ENCODE results near the gene NXPE4.
"Not testable (repeated sequence)": the region's sequence is repeated elsewhere in the genome, so short reads cannot be mapped to it uniquely, and the experiment has no call there.

Gene NXPE4

DNA sequence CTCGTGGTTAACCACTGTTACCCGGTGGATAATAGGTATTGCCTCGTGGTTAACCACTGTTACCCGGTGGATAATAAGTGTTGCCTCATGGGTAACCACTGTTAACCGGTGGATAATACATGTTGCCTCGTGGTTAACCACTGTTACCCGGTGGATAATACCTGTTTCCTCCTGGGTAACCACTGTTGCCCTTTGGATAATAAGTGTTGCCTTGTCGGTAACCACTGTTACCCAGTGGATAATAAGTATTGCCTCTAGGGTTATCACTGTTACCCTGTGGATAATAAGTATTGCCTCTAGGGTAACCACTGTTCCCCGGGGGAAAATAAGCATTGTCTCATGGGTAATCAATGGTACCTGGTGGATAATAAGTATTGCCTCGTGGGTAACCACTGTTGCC is 15.0 kb upstream of the NXPE4 start:
- no peak for DNase-seq (ENCODE audit: low spot score)

DNA sequence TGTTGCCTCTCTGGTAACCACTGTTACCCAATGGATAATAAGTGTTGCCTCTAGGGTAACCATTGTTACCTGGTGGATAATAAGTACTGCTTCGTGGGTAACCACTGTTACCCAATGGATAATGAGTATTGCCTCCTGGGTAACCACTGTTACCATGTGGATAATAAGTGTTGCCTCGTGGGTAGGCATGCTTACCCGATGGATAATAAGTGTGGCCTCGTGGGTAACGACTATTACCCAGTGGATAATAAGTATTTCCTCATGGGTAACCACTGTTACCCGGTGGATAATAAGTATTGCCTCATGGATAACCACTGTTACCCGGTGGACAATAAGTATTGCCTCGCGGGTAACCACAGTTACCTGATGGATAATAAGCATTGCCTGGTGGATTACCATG is 13.8 kb upstream of the NXPE4 start:
- DNase-seq (ENCODE audit: low spot score), result no peak

DNA sequence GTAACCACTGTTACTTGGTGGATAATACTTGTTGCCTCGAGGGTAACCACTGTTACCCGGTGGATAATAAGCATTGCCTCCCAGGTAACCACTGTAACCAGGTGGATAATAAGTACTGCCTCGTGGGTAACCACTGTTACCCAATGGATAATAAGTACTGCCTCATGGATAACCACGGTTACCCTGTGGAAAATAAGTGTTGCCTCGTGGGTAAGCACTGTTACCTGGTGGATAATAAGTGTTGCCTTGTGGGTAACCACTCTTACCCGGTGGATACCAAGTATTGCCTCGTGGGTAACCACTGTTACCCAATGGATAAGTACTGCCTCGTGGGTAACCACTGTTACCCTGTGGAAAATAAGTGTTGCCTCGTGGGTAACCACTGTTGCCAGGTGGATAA is 13.0 kb upstream of the NXPE4 start:
- DNase-seq (ENCODE audit: low spot score), result not testable (repeated sequence)

DNA sequence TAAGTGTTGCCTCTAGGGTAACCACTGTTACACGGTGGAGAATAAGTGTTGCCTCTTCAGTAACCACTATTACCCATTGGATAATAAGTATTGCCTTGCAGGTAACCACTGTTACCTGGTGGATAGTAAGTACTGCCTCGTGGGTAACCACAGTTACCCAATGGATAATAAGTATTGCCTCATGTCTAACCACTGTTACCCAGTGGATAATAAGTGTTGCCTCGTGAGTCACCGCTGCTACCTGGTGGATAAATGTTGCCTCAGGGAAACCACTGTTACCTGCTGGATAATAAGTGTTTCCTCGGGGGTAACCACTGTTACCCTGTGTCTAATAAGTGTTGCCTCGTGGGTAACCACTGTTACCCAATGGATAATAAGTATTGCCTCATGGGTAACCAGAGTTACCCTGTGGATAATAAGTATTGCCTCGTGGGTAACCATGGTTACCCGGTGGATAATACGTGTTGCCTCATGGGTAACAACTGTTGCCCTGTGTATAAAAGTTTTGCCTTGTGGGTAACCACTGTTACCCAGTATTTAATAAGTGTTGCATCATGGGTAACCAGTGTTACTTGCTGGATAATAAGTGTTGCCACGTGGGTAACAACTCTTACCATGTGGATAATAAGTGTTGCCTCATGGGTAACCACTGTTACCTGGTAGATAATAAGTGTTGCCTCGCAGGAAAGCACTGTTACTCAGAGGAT is 12.3 kb upstream of the NXPE4 start:
- DNase-seq (ENCODE audit: low spot score), result no peak

DNA sequence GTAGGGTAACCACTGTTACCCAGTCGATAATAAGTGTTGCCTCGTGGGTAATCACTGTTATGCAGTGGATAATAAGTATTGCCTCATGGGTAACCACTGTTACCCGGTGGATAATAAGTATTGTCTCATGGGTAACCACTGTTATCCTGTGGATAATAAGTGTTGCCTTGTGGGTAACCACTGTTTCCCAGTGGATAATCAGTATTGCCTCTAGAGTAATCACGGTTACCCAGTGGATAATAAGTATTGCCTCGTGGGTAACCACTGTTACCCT is 11.2 kb upstream of the NXPE4 start:
- DNase-seq (ENCODE audit: low spot score), result not testable (repeated sequence)

DNA sequence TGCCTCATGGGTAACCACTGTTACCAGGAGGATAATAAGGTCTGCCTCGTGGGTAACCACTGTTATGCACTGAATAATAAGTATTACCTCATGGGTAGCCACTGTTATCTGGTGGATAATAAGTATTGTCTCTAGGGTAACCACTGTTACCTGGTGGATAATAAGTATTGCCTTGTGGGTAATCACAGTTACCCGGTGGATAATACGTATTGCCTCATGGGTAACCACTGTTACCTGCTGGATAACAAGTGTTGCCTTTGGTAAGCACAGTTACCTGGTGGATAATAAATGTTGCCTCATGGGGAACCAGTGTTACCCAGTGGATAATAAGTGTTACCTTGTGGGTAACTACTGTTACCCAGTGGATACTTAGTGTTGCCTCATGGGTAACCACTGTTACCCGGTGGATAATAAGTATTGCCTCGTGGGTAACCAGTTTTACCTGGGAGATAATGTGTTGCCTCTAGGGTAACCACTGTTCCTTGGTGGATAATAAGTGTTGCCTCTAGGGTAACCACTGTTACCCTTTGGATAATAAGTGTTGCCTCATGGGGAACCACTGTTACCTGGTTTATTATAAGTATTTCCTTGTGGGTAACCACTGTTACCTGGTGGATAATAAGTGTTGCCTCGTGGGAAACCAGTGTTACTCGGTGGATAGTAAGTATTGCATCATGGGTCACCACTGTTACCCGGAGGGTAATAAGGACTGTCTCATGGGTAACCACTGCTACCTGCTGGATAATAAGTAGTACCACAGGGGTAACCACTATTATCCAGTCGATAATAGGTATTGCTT is 10.6 kb upstream of the NXPE4 start:
- DNase-seq (ENCODE audit: low spot score), result no peak

DNA sequence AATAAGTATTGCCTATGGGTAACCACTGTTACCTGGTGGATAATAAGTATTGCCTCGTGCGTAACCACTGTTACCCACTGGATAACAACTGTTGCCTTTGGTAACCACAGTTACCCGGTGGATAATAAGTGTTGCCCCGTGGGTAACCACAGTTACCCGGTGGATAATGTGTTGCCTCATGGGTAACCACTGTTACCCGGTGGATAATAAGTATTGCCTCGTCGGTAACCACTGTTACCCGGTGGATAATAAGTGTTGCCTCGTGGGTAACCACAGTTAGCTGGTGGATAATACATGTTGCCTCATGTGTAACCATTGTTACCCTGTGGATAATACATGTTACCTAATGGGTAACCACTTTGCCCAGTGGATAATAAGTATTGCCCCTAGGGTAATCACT is 9.8 kb upstream of the NXPE4 start:
- DNase-seq (ENCODE audit: low spot score), result no peak

DNA sequence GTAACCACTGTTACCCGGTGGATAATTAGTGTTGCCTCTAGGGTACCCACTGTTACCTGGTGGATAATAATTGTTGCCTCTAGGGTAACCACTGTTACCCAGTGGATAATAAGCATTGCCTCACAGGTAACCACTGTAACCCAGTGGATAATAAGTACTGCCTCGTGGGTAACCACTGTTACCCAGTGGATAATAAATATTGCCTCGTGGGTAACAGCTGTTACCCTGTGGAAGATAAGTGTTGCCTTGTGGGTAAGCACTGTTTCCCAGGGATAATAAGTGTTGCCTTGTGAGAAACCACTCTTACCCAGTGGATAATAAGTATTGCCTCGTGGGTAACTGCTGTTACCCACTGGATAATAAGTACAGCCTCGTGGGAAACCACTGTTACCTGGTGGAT is 9.3 kb upstream of the NXPE4 start:
- no peak for DNase-seq (ENCODE audit: low spot score)

DNA sequence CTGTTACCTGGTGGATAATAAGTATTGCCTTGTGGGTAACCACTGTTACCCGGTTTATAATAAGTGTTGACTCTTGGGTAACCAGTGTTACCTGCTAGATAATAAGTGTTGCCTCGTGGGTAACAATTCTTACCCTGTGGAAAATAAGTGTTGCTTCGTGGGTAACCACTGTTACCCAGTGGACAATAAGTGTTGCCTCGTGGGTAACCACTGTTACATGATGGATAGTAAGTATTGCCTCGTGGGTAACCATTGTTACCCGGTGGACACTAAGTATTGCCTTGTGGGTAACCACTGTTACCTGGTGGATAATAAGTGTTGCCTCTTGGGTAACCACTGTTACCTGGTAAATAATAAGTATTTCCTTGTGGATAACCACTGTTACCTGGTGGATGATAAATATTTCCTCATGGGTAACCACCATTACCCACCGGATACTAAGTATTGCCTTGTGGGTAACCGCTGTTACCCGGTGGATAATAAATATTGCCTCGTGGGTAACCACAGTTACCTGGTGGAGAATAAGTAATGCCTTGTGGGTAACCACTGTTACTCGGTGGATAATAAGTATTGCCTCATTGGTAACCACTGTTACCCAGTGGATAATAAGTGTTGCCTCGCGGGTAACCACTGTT is 8.7 kb upstream of the NXPE4 start:
- DNase-seq (ENCODE audit: low spot score), result no peak

DNA sequence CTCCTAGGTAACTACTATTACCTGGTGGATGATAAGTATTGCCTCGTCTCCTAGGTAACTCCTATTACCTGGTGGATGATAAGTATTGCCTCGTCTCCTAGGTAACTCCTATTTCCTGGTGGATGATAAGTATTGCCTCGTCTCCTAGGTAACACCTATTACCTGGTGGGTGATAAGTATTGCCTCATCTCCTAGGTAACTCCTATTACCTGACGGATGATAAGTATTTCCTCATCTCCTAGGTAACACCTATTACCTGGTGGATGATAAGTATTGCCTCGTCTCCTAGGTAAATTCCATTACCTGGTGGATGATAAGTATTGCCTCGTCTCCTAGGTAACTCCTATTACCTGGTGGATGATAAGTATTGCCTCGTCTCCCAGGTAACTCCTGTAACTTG is 7.6 kb upstream of the NXPE4 start:
- DNase-seq (ENCODE audit: low spot score), result not testable (repeated sequence)

DNA sequence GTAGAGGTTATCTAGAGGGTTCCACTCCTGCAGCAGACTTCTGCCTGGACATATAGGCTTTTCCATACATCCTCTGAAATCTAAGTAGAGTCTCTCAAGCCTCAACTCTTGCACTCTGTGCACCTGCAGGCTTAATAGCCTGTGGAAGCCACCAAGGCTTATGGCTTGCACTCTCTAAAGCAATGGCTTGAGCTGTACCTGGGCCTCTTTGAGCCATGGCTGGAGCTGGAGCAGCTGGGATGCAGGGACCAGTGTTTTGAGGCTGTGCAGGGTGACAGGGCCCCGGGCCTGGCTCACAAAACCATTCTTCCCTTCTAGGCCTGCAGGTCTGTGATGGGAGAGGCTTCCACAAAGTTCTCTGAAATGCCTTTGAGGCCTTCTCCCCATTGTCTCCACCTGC is 2.9 kb upstream of the NXPE4 start:
- DNase-seq (ENCODE audit: low spot score), result no peak

DNA sequence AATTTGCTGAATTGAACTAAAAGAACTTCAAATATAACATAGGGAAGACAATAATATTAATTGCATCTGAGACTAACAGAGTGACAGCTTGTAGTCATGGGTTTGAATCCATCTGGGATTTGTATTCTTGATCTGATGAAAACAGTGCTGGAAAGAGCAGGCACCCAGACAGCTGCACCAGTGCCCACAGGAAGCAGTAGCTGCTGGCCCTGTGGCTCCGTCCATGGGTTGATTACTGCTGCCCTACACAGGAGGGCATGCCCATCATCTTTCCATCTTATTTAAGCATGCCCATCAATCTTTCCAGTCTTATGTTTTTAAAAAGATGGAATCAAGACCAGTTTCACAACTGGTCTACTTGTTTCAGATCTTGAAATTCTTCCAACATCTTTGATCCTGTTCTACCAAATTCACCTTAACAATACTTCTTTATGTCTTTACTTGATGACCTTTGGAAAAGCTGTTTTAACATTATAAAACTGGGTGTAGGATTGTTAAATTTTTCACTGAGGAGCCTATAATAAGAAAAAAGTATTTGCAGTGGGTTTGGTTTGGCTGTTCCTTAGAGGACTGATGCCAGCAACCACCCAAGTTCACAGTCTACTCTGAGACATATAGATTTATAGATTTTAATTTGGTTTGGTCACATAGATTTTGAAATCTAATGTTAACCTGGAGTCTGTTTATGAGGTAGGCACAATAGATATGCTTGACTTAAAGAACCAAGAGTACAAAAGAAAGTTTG is 761 bp upstream of the NXPE4 start:
- DNase-seq (ENCODE audit: low spot score), result no peak

DNA sequence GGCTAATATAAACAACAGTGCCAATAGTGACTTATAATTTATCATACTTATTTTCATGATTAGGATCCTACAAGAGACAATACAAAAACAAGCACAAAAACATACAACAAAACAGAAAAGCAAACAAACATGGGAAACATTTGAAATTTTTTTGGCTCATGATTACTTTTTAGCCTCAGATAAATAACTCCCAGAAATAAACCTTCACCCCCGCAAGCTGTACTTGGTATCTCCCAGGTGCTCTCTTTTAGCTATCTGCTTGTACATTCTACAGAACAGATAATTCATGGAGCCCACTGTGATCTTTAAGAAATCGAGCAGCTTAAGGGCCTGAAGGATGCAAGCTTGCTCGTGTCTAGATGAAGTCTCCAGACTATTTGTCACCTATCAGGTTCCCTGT is 883 bp downstream of the NXPE4 start:
- no peak for DNase-seq (ENCODE audit: low spot score)

DNA sequence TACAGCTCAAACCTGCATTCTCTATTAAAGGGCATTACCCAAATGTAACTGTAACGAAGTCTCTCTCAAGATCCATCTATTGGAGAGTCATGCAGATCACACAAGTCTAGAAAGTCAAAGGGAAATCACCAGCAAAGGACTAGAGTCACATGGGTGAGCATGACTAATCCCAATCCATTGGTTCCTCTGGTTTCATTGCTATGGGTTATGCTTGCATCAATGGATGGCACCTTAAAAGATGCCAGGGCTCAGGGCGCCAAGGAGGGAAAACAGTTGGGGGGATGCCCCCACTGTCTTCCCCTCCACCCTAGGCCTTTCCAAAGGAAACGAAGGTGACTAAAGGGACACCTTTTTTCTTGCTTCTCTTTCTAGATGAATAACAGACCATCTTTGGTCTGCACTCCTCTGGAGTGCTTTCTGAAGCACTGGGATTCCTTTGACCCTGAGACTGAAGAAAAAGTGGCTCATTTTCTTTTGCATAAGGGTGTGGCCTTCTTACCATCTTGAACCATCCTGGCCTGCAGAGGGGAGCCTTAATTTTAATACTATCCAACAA is 8.1 kb downstream of the NXPE4 start:
- no peak for DNase-seq (ENCODE audit: low spot score)

DNA sequence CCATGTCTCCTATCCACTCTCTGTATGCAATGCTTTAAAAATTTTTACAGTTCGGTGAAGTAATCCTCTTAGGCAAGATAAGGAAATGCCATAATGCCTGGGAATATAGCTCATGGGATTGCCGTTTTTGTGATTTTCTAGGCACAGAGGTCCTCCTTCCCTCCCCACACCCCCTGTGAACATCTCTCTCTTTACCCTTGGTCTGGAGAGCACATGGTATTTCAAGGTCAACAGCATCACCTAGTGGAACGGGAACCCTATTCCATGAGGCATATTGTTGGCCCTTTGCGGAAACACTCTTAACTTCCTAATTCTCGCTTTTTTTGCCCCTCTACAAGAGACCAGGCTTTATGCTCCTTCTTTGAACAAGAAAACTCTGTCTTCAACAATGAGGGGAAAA is 8.8 kb downstream of the NXPE4 start:
- DNase-seq (ENCODE audit: low spot score), result peak; percentile 25

DNA sequence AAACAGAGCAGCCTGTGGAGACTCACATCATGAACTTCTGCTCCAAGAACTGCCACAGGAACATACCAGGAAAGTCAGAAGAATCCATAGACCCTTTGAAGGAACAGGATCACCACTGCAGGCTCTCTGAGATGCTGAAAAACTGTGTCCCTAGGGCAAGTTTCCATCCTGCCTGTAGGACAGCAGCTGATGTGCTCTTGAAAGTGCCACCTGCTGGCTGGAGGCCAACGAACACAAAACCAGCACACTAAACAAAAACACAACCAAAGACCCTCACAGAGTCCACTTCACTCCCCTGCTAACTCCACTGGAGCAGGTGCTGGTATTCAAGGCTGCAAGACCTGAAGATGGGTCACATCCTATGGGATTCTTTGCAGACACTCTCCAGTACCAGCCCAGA is 23.9 kb downstream of the NXPE4 start:
- DNase-seq (ENCODE audit: low spot score), result peak; percentile 21

DNA sequence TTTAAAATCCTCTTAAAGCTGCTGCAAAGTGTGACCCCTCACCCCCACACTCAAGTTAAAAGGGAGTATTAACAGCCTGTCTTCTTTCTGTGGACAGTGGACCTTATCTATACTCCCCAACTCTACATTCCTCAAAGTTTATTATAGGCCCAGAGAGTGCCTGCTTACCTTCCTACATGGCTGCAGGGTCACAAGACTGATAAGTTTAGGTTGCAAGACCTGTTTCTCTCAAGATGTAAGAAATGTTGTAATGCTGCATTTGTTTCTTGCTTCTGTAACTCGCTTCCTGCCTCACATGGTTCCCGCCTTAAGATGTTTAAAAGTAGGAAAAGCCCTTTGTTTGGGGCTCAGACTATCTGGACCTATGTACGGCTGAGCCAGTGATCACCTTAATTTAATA is 25.8 kb downstream of the NXPE4 start:
- no peak for DNase-seq (ENCODE audit: low spot score)

DNA sequence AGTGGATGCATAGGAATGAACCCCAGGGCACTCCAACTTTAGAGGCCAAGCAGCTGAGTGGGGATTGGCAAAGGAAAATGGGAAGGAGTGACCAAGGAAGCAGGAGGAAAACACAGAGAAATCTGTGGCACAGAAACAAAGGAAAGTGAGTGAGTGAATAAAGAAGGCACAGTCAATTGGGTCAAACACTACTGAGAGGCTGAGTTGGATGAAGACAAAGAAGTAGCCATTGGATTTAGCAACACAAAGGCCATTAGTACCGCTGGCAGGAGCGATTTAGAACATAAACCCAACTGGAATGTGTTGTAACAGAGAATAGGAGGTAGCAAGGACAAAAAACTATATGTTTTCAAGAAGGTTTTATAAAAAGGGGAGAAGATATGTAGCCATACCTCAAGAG is 29.3 kb downstream of the NXPE4 start:
- DNase-seq (ENCODE audit: low spot score), result no peak

DNA sequence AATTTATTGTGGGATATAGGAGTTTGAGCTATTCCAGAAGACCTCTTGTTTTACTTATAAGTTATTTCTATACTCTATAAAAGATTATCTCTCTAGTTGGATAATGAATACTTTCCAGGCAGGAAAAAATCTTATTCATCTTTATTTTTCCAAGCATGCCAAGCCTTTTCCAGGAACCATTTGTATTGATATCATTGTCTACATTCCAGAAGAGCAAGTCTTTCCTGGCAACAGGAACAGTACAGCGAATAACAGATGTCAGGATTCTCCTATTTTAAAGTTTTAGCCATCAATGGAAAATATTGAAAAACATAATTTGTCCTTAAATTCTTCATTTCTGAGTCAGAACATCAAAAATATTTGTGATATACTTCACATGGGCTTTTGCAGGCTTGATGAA is 30.8 kb downstream of the NXPE4 start:
- DNase-seq (ENCODE audit: low spot score), result no peak

DNA sequence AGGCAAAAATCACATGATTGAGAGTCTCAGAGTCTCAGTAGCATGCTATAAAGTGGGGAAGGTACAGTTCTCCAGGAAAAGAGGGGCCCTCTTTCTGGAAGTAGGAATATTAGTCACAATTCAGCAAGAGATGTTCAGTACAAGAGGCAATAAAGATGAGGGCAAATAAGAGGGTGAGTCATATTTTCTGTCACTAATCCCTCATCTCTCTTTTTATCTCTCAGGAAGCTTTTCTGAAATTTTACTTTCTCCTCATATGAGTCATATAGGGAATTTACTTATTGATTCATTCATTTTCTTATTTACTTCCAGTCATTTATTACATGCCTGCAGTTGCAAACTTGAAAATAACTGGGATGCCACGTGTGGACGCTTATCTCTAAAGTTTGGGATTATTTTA is 32.5 kb downstream of the NXPE4 start:
- no peak for DNase-seq (ENCODE audit: low spot score)

DNA sequence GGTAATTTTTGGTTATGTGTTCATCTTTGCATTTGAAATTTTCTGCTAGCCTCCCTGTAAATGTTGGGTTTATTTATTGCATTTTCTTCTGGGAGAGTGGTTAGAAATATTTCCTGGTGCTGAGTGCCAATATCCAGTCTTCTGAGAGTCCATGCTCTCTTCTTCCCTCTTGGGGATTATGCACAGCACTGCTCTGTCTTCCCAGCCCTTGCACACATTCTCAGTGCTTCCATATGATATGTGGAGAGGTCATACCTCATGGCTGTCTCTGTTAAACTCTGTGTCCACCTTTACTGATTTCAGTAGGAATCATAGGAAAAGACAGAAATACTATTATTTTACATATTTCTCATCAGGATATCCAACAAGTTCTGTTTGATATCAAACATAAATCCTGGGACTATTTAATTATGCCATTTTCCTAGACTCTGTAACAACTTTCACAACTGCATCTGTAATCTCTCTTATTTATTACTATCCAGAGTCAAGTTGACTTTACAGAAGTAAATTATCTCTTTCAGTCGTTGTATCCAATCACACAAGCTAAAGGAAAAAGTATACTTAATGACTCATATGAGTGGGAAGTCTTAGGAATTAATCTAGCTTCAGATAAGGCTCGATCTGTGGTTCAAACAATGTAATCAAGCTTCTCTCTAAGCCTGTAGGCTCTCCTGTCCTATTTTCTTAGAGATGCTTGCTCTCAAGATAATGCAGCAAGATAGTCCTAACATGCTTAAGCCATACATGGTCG is 33.2 kb downstream of the NXPE4 start:
- no peak for DNase-seq (ENCODE audit: low spot score)
